Measurements from ENCODE around the gene KRT40.

The KRT40 gene

GRCh38 chr17:40950176-40950575 lies 34.0 kb downstream of the KRT40 start:
- Histone ChIP-seq H3K27ac (ENCODE audit: low read length) (no peak overlapping the region), H3K27me3 (ENCODE audit: insufficient read depth, low read length) (no peaks in the 10 kb centered on the region), H3K4me1 (ENCODE audit: insufficient read depth, low read length) (no peaks in the 10 kb centered on the region), H3K9ac (ENCODE audit: low read depth, low read length) (no peak overlapping the region), H3K9me3 (ENCODE audit: insufficient read depth, low read depth, low read length) (no peaks in the 10 kb centered on the region), H3K36me3 (ENCODE audit: insufficient read depth, low read depth, low read length) (no peaks in the 10 kb centered on the region), H3K4me3 (ENCODE audit: low read length) (no peak overlapping the region)

GRCh38 chr17:40949418-40949817 lies 34.7 kb downstream of the KRT40 start:
- no peaks in the 10 kb centered on the region for H3K4me1 ChIP-seq (ENCODE audit: insufficient read depth, low read length)
- no peaks in the 10 kb centered on the region for H3K27me3 ChIP-seq (ENCODE audit: insufficient read depth, low read length)

GRCh38 chr17:40947929-40948328 lies 36.2 kb downstream of the KRT40 start:
- no peaks in the 10 kb centered on the region for H3K27me3 ChIP-seq (ENCODE audit: insufficient read depth, low read length)
- no peak overlapping the region for H3K4me3 ChIP-seq (ENCODE audit: low read length)
- H3K9me3 ChIP-seq (ENCODE audit: insufficient read depth, low read depth, low read length): no peaks in the 10 kb centered on the region
- H3K4me1 ChIP-seq (ENCODE audit: insufficient read depth, low read length): no peaks in the 10 kb centered on the region
- no peak overlapping the region for H3K27ac ChIP-seq (ENCODE audit: low read length)
- H3K36me3 ChIP-seq (ENCODE audit: insufficient read depth, low read depth, low read length): no peaks in the 10 kb centered on the region
- no peak overlapping the region for H3K9ac ChIP-seq (ENCODE audit: low read depth, low read length)

More at GRCh38 chr17:40949418-40949817, 34.7 kb downstream of the KRT40 start:
- H3K27ac ChIP-seq (ENCODE audit: low read length): no peak overlapping the region
- no peak overlapping the region for H3K9ac ChIP-seq (ENCODE audit: low read depth, low read length)
- H3K4me3 ChIP-seq (ENCODE audit: low read length): no peak overlapping the region
- H3K9me3 ChIP-seq (ENCODE audit: insufficient read depth, low read depth, low read length): no peaks in the 10 kb centered on the region
- H3K36me3 ChIP-seq (ENCODE audit: insufficient read depth, low read depth, low read length): no peaks in the 10 kb centered on the region

- H3K27me3 ChIP-seq (ENCODE audit: insufficient read depth, low read length): no peaks in the 10 kb centered on the region
- H3K4me3 ChIP-seq (ENCODE audit: low read length): no peak overlapping the region
- H3K9me3 ChIP-seq (ENCODE audit: insufficient read depth, low read depth, low read length): no peaks in the 10 kb centered on the region
- H3K4me1 ChIP-seq (ENCODE audit: insufficient read depth, low read length): no peaks in the 10 kb centered on the region
- no peak overlapping the region for H3K9ac ChIP-seq (ENCODE audit: low read depth, low read length)
- no peaks in the 10 kb centered on the region for H3K36me3 ChIP-seq (ENCODE audit: insufficient read depth, low read depth, low read length)
- no peak overlapping the region for H3K27ac ChIP-seq (ENCODE audit: low read length)
Observed at GRCh38 chr17:40945414-40945813, 38.7 kb downstream of the KRT40 start.

- Histone ChIP-seq H3K9ac (ENCODE audit: low read depth, low read length) (no peak overlapping the region), H3K36me3 (ENCODE audit: insufficient read depth, low read depth, low read length) (no peaks in the 10 kb centered on the region), H3K27ac (ENCODE audit: low read length) (no peak overlapping the region), H3K4me1 (ENCODE audit: insufficient read depth, low read length) (no peaks in the 10 kb centered on the region), H3K4me3 (ENCODE audit: low read length) (no peak overlapping the region), H3K27me3 (ENCODE audit: insufficient read depth, low read length) (no peaks in the 10 kb centered on the region), H3K9me3 (ENCODE audit: insufficient read depth, low read depth, low read length) (no peaks in the 10 kb centered on the region)
Observed at GRCh38 chr17:40944531-40944930, 39.6 kb downstream of the KRT40 start.

- H3K4me1 ChIP-seq (ENCODE audit: insufficient read depth, low read length): no peaks in the 10 kb centered on the region
- no peaks in the 10 kb centered on the region for H3K36me3 ChIP-seq (ENCODE audit: insufficient read depth, low read depth, low read length)
- no peaks in the 10 kb centered on the region for H3K27me3 ChIP-seq (ENCODE audit: insufficient read depth, low read length)
- no peak overlapping the region for H3K27ac ChIP-seq (ENCODE audit: low read length)
- no peak overlapping the region for H3K9ac ChIP-seq (ENCODE audit: low read depth, low read length)
- H3K9me3 ChIP-seq (ENCODE audit: insufficient read depth, low read depth, low read length): no peaks in the 10 kb centered on the region
- H3K4me3 ChIP-seq (ENCODE audit: low read length): no peak overlapping the region
Observed at GRCh38 chr17:40942553-40942952, 41.6 kb downstream of the KRT40 start.

GRCh38 chr17:40940266-40940665 lies 43.9 kb downstream of the KRT40 start:
- Histone ChIP-seq H3K9me3 (ENCODE audit: insufficient read depth, low read depth, low read length) (no peaks in the 10 kb centered on the region), H3K27ac (ENCODE audit: low read length) (no peak overlapping the region), H3K27me3 (ENCODE audit: insufficient read depth, low read length) (no peaks in the 10 kb centered on the region), H3K4me1 (ENCODE audit: insufficient read depth, low read length) (peaks cover 7% of the 10 kb centered on the region; the same call in 1 of the 2 replicates), H3K4me3 (ENCODE audit: low read length) (no peak overlapping the region), H3K36me3 (ENCODE audit: insufficient read depth, low read depth, low read length) (no peaks in the 10 kb centered on the region), H3K9ac (ENCODE audit: low read depth, low read length) (no peak overlapping the region)

GRCh38 chr17:40938981-40939380 lies 45.1 kb downstream of the KRT40 start:
- H3K36me3 ChIP-seq (ENCODE audit: insufficient read depth, low read depth, low read length): no peaks in the 10 kb centered on the region
- H3K9me3 ChIP-seq (ENCODE audit: insufficient read depth, low read depth, low read length): no peaks in the 10 kb centered on the region
- no peak overlapping the region for H3K27ac ChIP-seq (ENCODE audit: low read length)
- H3K9ac ChIP-seq (ENCODE audit: low read depth, low read length): no peak overlapping the region
- no peaks in the 10 kb centered on the region for H3K27me3 ChIP-seq (ENCODE audit: insufficient read depth, low read length)
- H3K4me1 ChIP-seq (ENCODE audit: insufficient read depth, low read length): peaks cover 7% of the 10 kb centered on the region; the same call in 1 of the 2 replicates
- no peak overlapping the region for H3K4me3 ChIP-seq (ENCODE audit: low read length)

GRCh38 chr17:40937384-40937819 lies 46.7 kb downstream of the KRT40 start, which contains the start of gene KRT23:
TSS of gene KRT23 (minus strand) at chr17:40937646. CDS start at chr17:40936603, 1,043 bp downstream.
- H3K9me3 ChIP-seq (ENCODE audit: insufficient read depth, low read depth, low read length): no peaks in the 10 kb centered on the region
- H3K36me3 ChIP-seq (ENCODE audit: insufficient read depth, low read depth, low read length): no peaks in the 10 kb centered on the region
- peaks cover 7% of the 10 kb centered on the region; the same call in 1 of the 2 replicates for H3K4me1 ChIP-seq (ENCODE audit: insufficient read depth, low read length)
- no peaks in the 10 kb centered on the region for H3K27me3 ChIP-seq (ENCODE audit: insufficient read depth, low read length)
- no peak within 1 kb of the TSS for H3K27ac ChIP-seq (ENCODE audit: low read length)
- H3K4me3 ChIP-seq (ENCODE audit: low read length): no peak within 1 kb of the TSS
- no peak within 1 kb of the TSS for H3K9ac ChIP-seq (ENCODE audit: low read depth, low read length)

- Histone ChIP-seq H3K4me3 (ENCODE audit: low read length) (no peak overlapping the region), H3K27ac (ENCODE audit: low read length) (no peak overlapping the region), H3K9me3 (ENCODE audit: insufficient read depth, low read depth, low read length) (no peaks in the 10 kb centered on the region), H3K4me1 (ENCODE audit: insufficient read depth, low read length) (peaks cover 7% of the 10 kb centered on the region; the same call in 1 of the 2 replicates), H3K9ac (ENCODE audit: low read depth, low read length) (no peak overlapping the region), H3K36me3 (ENCODE audit: insufficient read depth, low read depth, low read length) (no peaks in the 10 kb centered on the region), H3K27me3 (ENCODE audit: insufficient read depth, low read length) (no peaks in the 10 kb centered on the region)
Observed at GRCh38 chr17:40936976-40937375, 47.1 kb downstream of the KRT40 start.

- no peak overlapping the region for H3K9ac ChIP-seq (ENCODE audit: low read depth, low read length)
- H3K4me3 ChIP-seq (ENCODE audit: low read length): no peak overlapping the region
- no peaks in the 10 kb centered on the region for H3K9me3 ChIP-seq (ENCODE audit: insufficient read depth, low read depth, low read length)
- peaks cover 7% of the 10 kb centered on the region; the same call in 1 of the 2 replicates for H3K4me1 ChIP-seq (ENCODE audit: insufficient read depth, low read length)
- no peaks in the 10 kb centered on the region for H3K27me3 ChIP-seq (ENCODE audit: insufficient read depth, low read length)
- no peaks in the 10 kb centered on the region for H3K36me3 ChIP-seq (ENCODE audit: insufficient read depth, low read depth, low read length)
- H3K27ac ChIP-seq (ENCODE audit: low read length): no peak overlapping the region
Observed at GRCh38 chr17:40936437-40936971, 47.6 kb downstream of the KRT40 start.

GRCh38 chr17:40935624-40936023 lies 48.5 kb downstream of the KRT40 start:
- no peak overlapping the region for H3K27ac ChIP-seq (ENCODE audit: low read length)
- H3K4me3 ChIP-seq (ENCODE audit: low read length): no peak overlapping the region
- no peaks in the 10 kb centered on the region for H3K9me3 ChIP-seq (ENCODE audit: insufficient read depth, low read depth, low read length)
- no peaks in the 10 kb centered on the region for H3K36me3 ChIP-seq (ENCODE audit: insufficient read depth, low read depth, low read length)
- H3K4me1 ChIP-seq (ENCODE audit: insufficient read depth, low read length): peaks cover 7% of the 10 kb centered on the region; the same call in 1 of the 2 replicates
- H3K27me3 ChIP-seq (ENCODE audit: insufficient read depth, low read length): no peaks in the 10 kb centered on the region
- H3K9ac ChIP-seq (ENCODE audit: low read depth, low read length): no peak overlapping the region

All from iPS-20b (cell line).